H9 (cell line): ENCODE results near the gene RAB19. TPM values are rescaled to one million over a fixed set of nuclear protein-coding genes. Genes with fewer than 3 reads are reported as not detected.
A peak's percentile ranks its signal among the peaks of the same experiment; 100 is the strongest.

ENCODE experiments used
- DNase-seq: peaks from one replicate; pipeline ENCODE4 v3.0.0-alpha.2; 2017
- H2AFZ ChIP-seq: one replicate; pipeline ENCODE4 v1.6.1; 2013; ENCODE audit warnings: mild to moderate bottlenecking, low read length, control low read depth, moderate library complexity
- H2AK5ac ChIP-seq: 2 replicates; pipeline ENCODE4 v1.6.1; 2013; ENCODE audit warnings: low read length, control low read depth, mixed read lengths; ENCODE audit not compliant: insufficient read length
- H2BK120ac ChIP-seq: one replicate; pipeline ENCODE4 v1.6.1; 2013; ENCODE audit warnings: low read depth, mild to moderate bottlenecking, low read length, control low read depth, inconsistent platforms; ENCODE audit not compliant: poor library complexity, severe bottlenecking
- H2BK12ac ChIP-seq: 2 replicates; pipeline ENCODE4 v1.6.1; 2013; ENCODE audit warnings: low read length, control low read depth, mixed read lengths, low read depth; ENCODE audit not compliant: insufficient read length
- H2BK15ac ChIP-seq: 2 replicates; pipeline ENCODE4 v1.6.1; 2013; ENCODE audit warnings: low read depth, low read length, control low read depth
- H2BK20ac ChIP-seq: one replicate; pipeline ENCODE4 v1.6.1; 2013; ENCODE audit warnings: low read depth, mild to moderate bottlenecking, low read length, control low read depth, inconsistent platforms; ENCODE audit not compliant: poor library complexity, severe bottlenecking
- H2BK5ac ChIP-seq: 2 replicates; pipeline ENCODE4 v1.6.1; 2013; ENCODE audit warnings: low read length, control low read depth, mixed read lengths; ENCODE audit not compliant: insufficient read length
- H3K14ac ChIP-seq: 2 replicates; pipeline ENCODE4 v1.6.1; 2013; ENCODE audit warnings: low read length, control low read depth; ENCODE audit not compliant: insufficient read depth
- H3K18ac ChIP-seq: 2 replicates; pipeline ENCODE4 v1.6.1; 2013; ENCODE audit warnings: low read depth, mild to moderate bottlenecking, mixed read lengths, low read length, control low read depth; ENCODE audit not compliant: insufficient read length
- H3K23ac ChIP-seq: 2 replicates; pipeline ENCODE4 v1.6.1; 2013; ENCODE audit warnings: low read length, control low read depth, mixed read lengths, low read depth; ENCODE audit not compliant: insufficient read length
- H3K23me2 ChIP-seq: 2 replicates; pipeline ENCODE4 v1.6.1; 2013; ENCODE audit warnings: low read depth, mild to moderate bottlenecking, mixed read lengths, low read length, control low read depth; ENCODE audit not compliant: insufficient read length, poor library complexity, severe bottlenecking
- H3K27ac ChIP-seq: 2 replicates; pipeline ENCODE4 v1.5.1; 2013; ENCODE audit warnings: low read length, control low read depth, mixed read lengths, low read depth; ENCODE audit not compliant: insufficient read length
- H3K27me3 ChIP-seq: 2 replicates; pipeline ENCODE4 v1.6.1; 2013; ENCODE audit warnings: low read length, control low read depth, inconsistent platforms; ENCODE audit not compliant: insufficient read depth
- H3K4ac ChIP-seq: 2 replicates; pipeline ENCODE4 v1.6.1; 2013; ENCODE audit warnings: low read depth, mild to moderate bottlenecking, control low read depth, inconsistent platforms, low read length, moderate library complexity
- H3K4me1 ChIP-seq: 2 replicates; pipeline ENCODE4 v1.6.1; 2013; ENCODE audit warnings: low read length, control low read depth, inconsistent platforms; ENCODE audit not compliant: insufficient read depth
- H3K4me2 ChIP-seq: 2 replicates; pipeline ENCODE4 v1.6.1; 2013; ENCODE audit warnings: low read length, control low read depth, mixed read lengths; ENCODE audit not compliant: insufficient read length, insufficient read depth
- H3K56ac ChIP-seq: 2 replicates; pipeline ENCODE4 v1.6.1; 2013; ENCODE audit warnings: low read depth, mild to moderate bottlenecking, mixed read lengths, low read length, control low read depth; ENCODE audit not compliant: insufficient read length
- H3K79me1 ChIP-seq: 2 replicates; pipeline ENCODE4 v1.6.1; 2013; ENCODE audit warnings: low read depth, mild to moderate bottlenecking, moderate library complexity, low read length, control low read depth, inconsistent platforms; ENCODE audit not compliant: insufficient read depth, poor library complexity, severe bottlenecking
- H3K79me2 ChIP-seq: 2 replicates; pipeline ENCODE4 v1.6.1; 2013; ENCODE audit warnings: low read length, control low read depth, inconsistent platforms; ENCODE audit not compliant: insufficient read depth
- H3K9ac ChIP-seq: 2 replicates; pipeline ENCODE4 v1.6.1; 2013; ENCODE audit warnings: low read length, control low read depth, mixed read lengths; ENCODE audit not compliant: insufficient read length; ENCODE audit errors: extremely low read depth
- H3K9me3 ChIP-seq: one replicate; pipeline ENCODE4 v1.6.1; 2013; ENCODE audit warnings: low read depth, low read length, inconsistent platforms; ENCODE audit not compliant: control insufficient read depth
- H3T11ph ChIP-seq: one replicate; pipeline ENCODE4 v1.6.1; 2013; ENCODE audit warnings: mild to moderate bottlenecking, low read length, control low read depth, inconsistent platforms
- H4K20me1 ChIP-seq: one replicate; pipeline ENCODE4 v1.6.1; 2013; ENCODE audit not compliant: control insufficient read depth, insufficient read length, insufficient read depth
- H4K5ac ChIP-seq: 2 replicates; pipeline ENCODE4 v1.6.1; 2013; ENCODE audit warnings: low read depth, mild to moderate bottlenecking, mixed read lengths, low read length, control low read depth; ENCODE audit not compliant: insufficient read length
- H4K8ac ChIP-seq: replicated peaks from 2 replicates; pipeline ENCODE4 v1.6.1; 2013; ENCODE audit warnings: low read length, control low read depth, mixed read lengths, low read depth; ENCODE audit not compliant: insufficient read length
- H4K91ac ChIP-seq: 2 replicates; pipeline ENCODE4 v1.6.1; 2013; ENCODE audit warnings: low read depth, mild to moderate bottlenecking, moderate library complexity, mixed read lengths, low read length, control low read depth; ENCODE audit not compliant: insufficient read length
- H3K27ac Mint-ChIP-seq, 3 experiments: 2 replicates in 2 of 3; 3 replicates in 1 of 3; pipeline ENCODE4 v1.8.0; 2020 to 2021; ENCODE audit warnings: mixed read lengths in 3 of 3, mild to moderate bottlenecking in 1 of 3, moderate library complexity in 1 of 3
- H3K27me3 Mint-ChIP-seq: 2 replicates; pipeline ENCODE4 v1.8.0; 2021; ENCODE audit warnings: low read depth, mild to moderate bottlenecking, moderate library complexity, mixed read lengths
- H3K36me3 Mint-ChIP-seq, 3 experiments: 2 replicates in 2 of 3; 3 replicates in 1 of 3; pipeline ENCODE4 v1.8.0; 2020 to 2021; ENCODE audit warnings: low read depth in 3 of 3, mixed read lengths in 3 of 3; ENCODE audit not compliant: insufficient read depth in 1 of 3
- H3K4me1 Mint-ChIP-seq, 2 experiments: 2 replicates each; pipeline ENCODE4 v1.8.0; 2020; ENCODE audit warnings: mixed read lengths in 2 of 2
- H3K4me3 Mint-ChIP-seq, 2 experiments: 2 replicates in 1 of 2; 3 replicates in 1 of 2; pipeline ENCODE4 v1.8.0; 2020 to 2021; ENCODE audit warnings: mild to moderate bottlenecking in 2 of 2, mixed read lengths in 2 of 2, moderate library complexity in 1 of 2
- H3K9me3 Mint-ChIP-seq, 2 experiments: 2 replicates in 1 of 2; 3 replicates in 1 of 2; pipeline ENCODE4 v1.8.0; 2020; ENCODE audit warnings: mild to moderate bottlenecking in 2 of 2, mixed read lengths in 2 of 2, moderate library complexity in 1 of 2
- CTCF ChIP-seq: fragments of 200-600 bp; sonication (generic); conservative IDR thresholded peaks from 3 replicates; pipeline ENCODE4 v1.8.0; 2021; ENCODE audit warnings: antibody characterized with exemption, mild to moderate bottlenecking
- WGBS: extraction: QIAGEN DNeasy Blood & Tissue Kit; methylation state at CpG from one replicate; pipeline ENCODE4 v1.1.7; 2013; ENCODE audit warnings: missing lambda C conversion rate, low lambda C conversion rate, mixed read lengths; ENCODE audit not compliant: insufficient read length; ENCODE audit errors: extremely low coverage; 5-methylcytosine and 5-hydroxymethylcytosine counted together
- total RNA-seq: library from RNA; stranded (reverse); gene quantifications from 2 replicates; pipeline ENCODE4 v1.2.1, GENCODE V29; 2021

Gene RAB19
- total RNA-seq, 1 experiment from 2014 or later = 15.1 TPM

DNA sequence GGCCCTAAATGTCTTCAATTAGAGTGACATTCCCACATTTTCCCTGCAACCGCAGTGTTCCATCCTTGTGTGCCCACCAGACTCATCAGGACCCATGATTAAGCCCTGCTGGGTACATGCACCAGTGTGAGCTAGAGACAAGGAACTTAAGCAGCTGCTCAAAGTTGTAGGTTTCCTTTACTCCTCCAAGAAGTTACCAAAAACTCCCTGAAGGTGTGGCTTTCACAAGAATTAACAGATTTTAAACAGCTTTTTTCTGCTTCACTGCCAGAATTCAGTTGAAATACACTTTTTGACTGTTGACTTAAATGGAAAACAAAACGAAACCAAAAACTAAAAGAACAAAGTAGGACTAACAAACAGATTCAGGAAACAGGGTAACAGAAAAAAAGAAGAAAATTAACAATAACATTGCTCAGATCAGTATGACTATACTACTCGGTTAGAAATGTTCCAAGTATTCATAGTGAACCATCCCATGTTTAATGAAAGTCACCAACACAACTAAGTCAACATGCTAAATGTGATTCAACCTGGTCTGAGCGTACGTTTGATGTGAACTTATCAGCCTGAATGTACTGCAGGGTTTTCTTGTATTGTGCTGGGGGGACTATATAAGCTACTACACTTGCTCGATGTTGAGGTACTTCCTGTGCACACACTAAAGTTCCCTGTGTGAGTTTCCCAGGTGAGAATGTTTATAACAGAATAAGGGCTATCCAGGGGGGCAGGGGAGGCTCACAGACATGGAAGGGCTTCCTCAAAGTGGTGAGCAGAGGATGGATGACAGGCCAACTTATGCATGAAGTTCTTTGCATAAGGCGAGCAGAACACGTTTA lies 27.7 kb upstream of the RAB19 start:
- no peak overlapping the region for H3K4me3 Mint-ChIP-seq

More for the DNA sequence above, 27.7 kb upstream of the RAB19 start:
- Histone ChIP-seq H2BK5ac (no peak overlapping the region), H4K8ac (no peak overlapping the region), H3K4me2 (no peak overlapping the region), H3K56ac (no peak overlapping the region), H3K27me3 (no peaks in the 10 kb centered on the region), H3K9ac (no peak overlapping the region), H2AFZ (no peak overlapping the region), H3T11ph (no peak overlapping the region), H4K20me1 (peaks cover 4% of the 10 kb centered on the region), H3K79me1 (no peaks in the 10 kb centered on the region), H2BK15ac (no peak overlapping the region), H4K91ac (no peak overlapping the region), H3K23me2 (no peaks in the 10 kb centered on the region), H3K23ac (no peak overlapping the region), H2BK12ac (no peak overlapping the region), H2BK120ac (no peak overlapping the region), H3K4me1 (no peaks in the 10 kb centered on the region), H2AK5ac (no peak overlapping the region), H3K9me3 (no peaks in the 10 kb centered on the region), H3K27ac (no peak overlapping the region), H3K4ac (no peak overlapping the region), H3K79me2 (no peaks in the 10 kb centered on the region), H2BK20ac (no peak overlapping the region), H3K18ac (no peak overlapping the region), H3K14ac (no peak overlapping the region), H4K5ac (no peak overlapping the region)
- Mint-ChIP-seq H3K27ac (peak overlapping the region in 1 of 3 experiments; percentile 22; a peak in 1 of 7 replicates), H3K9me3 (no peaks in the 10 kb centered on the region), H3K27me3 (no peaks in the 10 kb centered on the region), H3K4me1 (no peaks in the 10 kb centered on the region), H3K36me3 (peaks cover 23 to 65% (median 50%) of the 10 kb centered on the region in 3 experiments)
- WGBS = no CpG with 5 or more reads among the region's 8 CpGs
- TF ChIP-seq CTCF = no peak
- no peak for DNase-seq
